K562 (cell line): ENCODE results near the gene PHF21B.

ENCODE experiments used
- EP300 ChIP-seq: IDR thresholded peaks from 2 replicates; pipeline ENCODE4 v1.6.1; 2012; ENCODE audit warnings: low read length, improper control_type of control experiment
- FOXJ3 ChIP-seq: sonication (generic); formaldehyde crosslinking; IDR thresholded peaks from 2 replicates; pipeline ENCODE4 v1.4.0; 2020; ENCODE audit warnings: mild to moderate bottlenecking, missing genetic modification reagents
- FOXK2 ChIP-seq, 2 experiments: fragments of 450-650 bp; IDR thresholded peaks in 1 of 2; conservative IDR thresholded peaks in 1 of 2; 2 replicates each; pipeline ENCODE4 v1.6.1; 2016; ENCODE audit warnings: low read depth in 2 of 2, mild to moderate bottlenecking in 1 of 2
- HDAC8 ChIP-seq: fragments of 450-650 bp; IDR thresholded peaks from 2 replicates; pipeline ENCODE4 v1.6.1; 2016; ENCODE audit warnings: mild to moderate bottlenecking, missing genetic modification characterization, moderate library complexity, missing compliant biosample characterization
- MAFF ChIP-seq: IDR thresholded peaks from 2 replicates; pipeline ENCODE4 v1.6.1; 2012; ENCODE audit warnings: low read length, improper control_type of control experiment
- MLLT1 ChIP-seq, 2 experiments: fragments of 450-650 bp; IDR thresholded peaks; 2 replicates each; pipeline ENCODE4 v1.6.1; 2016
- NCOR1 ChIP-seq: fragments of 450-650 bp; IDR thresholded peaks from 2 replicates; pipeline ENCODE4 v1.6.1; 2016; ENCODE audit warnings: mild to moderate bottlenecking, moderate library complexity
- POLR2AphosphoS5 ChIP-seq: IDR thresholded peaks from 2 replicates; pipeline ENCODE4 v1.6.1; 2011; ENCODE audit warnings: mild to moderate bottlenecking, low read depth, low read length, moderate library complexity; ENCODE audit not compliant: control insufficient read depth, insufficient read depth
- SMAD4 ChIP-seq: fragments of 250-450 bp; sonication (Bioruptor Pico); conservative IDR thresholded peaks from 2 replicates; pipeline ENCODE4 v1.8.0; 2021; ENCODE audit warnings: inconsistent platforms, mild to moderate bottlenecking, moderate library complexity
- ZBTB17 ChIP-seq: fragments of 450-650 bp; formaldehyde crosslinking; IDR thresholded peaks from 2 replicates; pipeline ENCODE4 v1.4.0; 2020; ENCODE audit warnings: mild to moderate bottlenecking
- ZBTB40 ChIP-seq, 2 experiments: fragments of 450-650 bp in 1 of 2; sonication (generic) in 1 of 2; formaldehyde crosslinking in 1 of 2; IDR thresholded peaks; 2 replicates each; pipeline versions ENCODE4 v1.7.1 to v1.9.0; 2016 to 2022; ENCODE audit warnings: inconsistent platforms in 1 of 2, mild to moderate bottlenecking in 1 of 2, missing genetic modification reagents in 1 of 2
- TF ChIP-seq, protein P1 (sequence below), 2 experiments: fragments of 150-350 bp in 1 of 2; IDR thresholded peaks; 2 replicates each; pipeline ENCODE4 v1.6.1; 2012 to 2016; ENCODE audit warnings: low read depth in 2 of 2, low read length in 2 of 2, mild to moderate bottlenecking in 1 of 2, moderate library complexity in 1 of 2
- TF ChIP-seq, protein P2 (sequence below), 3 experiments: IDR thresholded peaks in 2 of 3; conservative IDR thresholded peaks in 1 of 3; 2 replicates each; pipeline ENCODE4 v1.5.1; 2011 to 2012; ENCODE audit warnings: low read length in 3 of 3, mild to moderate bottlenecking in 3 of 3, control low read depth in 2 of 3, improper control_type of control experiment in 1 of 3, inconsistent platforms in 1 of 3, low read depth in 1 of 3, mixed read lengths in 1 of 3, moderate library complexity in 1 of 3; ENCODE audit not compliant: insufficient read depth in 2 of 3

GRCh38 chr22:44986926-44987325 lies 22.9 kb downstream of the PHF21B start:
- TF ChIP-seq, protein P1, sequence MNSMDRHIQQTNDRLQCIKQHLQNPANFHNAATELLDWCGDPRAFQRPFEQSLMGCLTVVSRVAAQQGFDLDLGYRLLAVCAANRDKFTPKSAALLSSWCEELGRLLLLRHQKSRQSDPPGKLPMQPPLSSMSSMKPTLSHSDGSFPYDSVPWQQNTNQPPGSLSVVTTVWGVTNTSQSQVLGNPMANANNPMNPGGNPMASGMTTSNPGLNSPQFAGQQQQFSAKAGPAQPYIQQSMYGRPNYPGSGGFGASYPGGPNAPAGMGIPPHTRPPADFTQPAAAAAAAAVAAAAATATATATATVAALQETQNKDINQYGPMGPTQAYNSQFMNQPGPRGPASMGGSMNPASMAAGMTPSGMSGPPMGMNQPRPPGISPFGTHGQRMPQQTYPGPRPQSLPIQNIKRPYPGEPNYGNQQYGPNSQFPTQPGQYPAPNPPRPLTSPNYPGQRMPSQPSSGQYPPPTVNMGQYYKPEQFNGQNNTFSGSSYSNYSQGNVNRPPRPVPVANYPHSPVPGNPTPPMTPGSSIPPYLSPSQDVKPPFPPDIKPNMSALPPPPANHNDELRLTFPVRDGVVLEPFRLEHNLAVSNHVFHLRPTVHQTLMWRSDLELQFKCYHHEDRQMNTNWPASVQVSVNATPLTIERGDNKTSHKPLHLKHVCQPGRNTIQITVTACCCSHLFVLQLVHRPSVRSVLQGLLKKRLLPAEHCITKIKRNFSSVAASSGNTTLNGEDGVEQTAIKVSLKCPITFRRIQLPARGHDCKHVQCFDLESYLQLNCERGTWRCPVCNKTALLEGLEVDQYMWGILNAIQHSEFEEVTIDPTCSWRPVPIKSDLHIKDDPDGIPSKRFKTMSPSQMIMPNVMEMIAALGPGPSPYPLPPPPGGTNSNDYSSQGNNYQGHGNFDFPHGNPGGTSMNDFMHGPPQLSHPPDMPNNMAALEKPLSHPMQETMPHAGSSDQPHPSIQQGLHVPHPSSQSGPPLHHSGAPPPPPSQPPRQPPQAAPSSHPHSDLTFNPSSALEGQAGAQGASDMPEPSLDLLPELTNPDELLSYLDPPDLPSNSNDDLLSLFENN (IDR thresholded peaks at IDR 0.05; ENCODE audit: low read depth in 2 of 2, low read length in 2 of 2) = no peak
- TF ChIP-seq, protein P2, sequence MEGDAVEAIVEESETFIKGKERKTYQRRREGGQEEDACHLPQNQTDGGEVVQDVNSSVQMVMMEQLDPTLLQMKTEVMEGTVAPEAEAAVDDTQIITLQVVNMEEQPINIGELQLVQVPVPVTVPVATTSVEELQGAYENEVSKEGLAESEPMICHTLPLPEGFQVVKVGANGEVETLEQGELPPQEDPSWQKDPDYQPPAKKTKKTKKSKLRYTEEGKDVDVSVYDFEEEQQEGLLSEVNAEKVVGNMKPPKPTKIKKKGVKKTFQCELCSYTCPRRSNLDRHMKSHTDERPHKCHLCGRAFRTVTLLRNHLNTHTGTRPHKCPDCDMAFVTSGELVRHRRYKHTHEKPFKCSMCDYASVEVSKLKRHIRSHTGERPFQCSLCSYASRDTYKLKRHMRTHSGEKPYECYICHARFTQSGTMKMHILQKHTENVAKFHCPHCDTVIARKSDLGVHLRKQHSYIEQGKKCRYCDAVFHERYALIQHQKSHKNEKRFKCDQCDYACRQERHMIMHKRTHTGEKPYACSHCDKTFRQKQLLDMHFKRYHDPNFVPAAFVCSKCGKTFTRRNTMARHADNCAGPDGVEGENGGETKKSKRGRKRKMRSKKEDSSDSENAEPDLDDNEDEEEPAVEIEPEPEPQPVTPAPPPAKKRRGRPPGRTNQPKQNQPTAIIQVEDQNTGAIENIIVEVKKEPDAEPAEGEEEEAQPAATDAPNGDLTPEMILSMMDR (IDR thresholded peaks at IDR 0.05 in 2 of 3, conservative IDR thresholded peaks at IDR 0.05 in 1 of 3; ENCODE audit: insufficient read depth in 2 of 3, low read depth in 1 of 3, low read length in 3 of 3) = no peak
- TF ChIP-seq HDAC8 (tag) (no peak), SMAD4 (CRISPR knock-in tag) (no peak), MAFF (no peak), MLLT1 (IDR thresholded peaks at IDR 0.05) (no peak), ZBTB40 (IDR thresholded peaks at IDR 0.05) (no peak), ZBTB40 (CRISPR knock-in tag; IDR thresholded peaks at IDR 0.05) (no peak), POLR2AphosphoS5 (no peak), FOXK2 (conservative IDR thresholded peaks at IDR 0.05 in 1 of 2, IDR thresholded peaks at IDR 0.05 in 1 of 2; ENCODE audit: low read depth in 2 of 2) (no peak), ZBTB17 (CRISPR knock-in tag) (no peak), NCOR1 (no peak), EP300 (no peak), FOXJ3 (CRISPR knock-in tag) (no peak)
